Mesothelial cell of epicardium (in vitro differentiated cells): ENCODE measurements around the gene TACC2. TPM values are rescaled to one million over a fixed set of nuclear protein-coding genes. Genes with fewer than 3 reads are reported as not detected.

Experiments
- DNase-seq, 2 experiments: peaks; one replicate each; pipeline ENCODE4 v3.0.0; 2021; ENCODE audit warnings: low spot score in 2 of 2; ENCODE audit not compliant: unreplicated experiment in 2 of 2
- H3K27ac Mint-ChIP-seq: 2 replicates; pipeline ENCODE4 v1.8.0; 2021; ENCODE audit warnings: mixed read lengths
- H3K27me3 Mint-ChIP-seq: 2 replicates; pipeline ENCODE4 v1.8.0; 2021; ENCODE audit warnings: low read depth, mixed read lengths
- H3K36me3 Mint-ChIP-seq: 2 replicates; pipeline ENCODE4 v1.8.0; 2021; ENCODE audit warnings: mixed read lengths
- H3K4me1 Mint-ChIP-seq: 2 replicates; pipeline ENCODE4 v1.8.0; 2021; ENCODE audit warnings: mixed read lengths
- H3K4me3 Mint-ChIP-seq: 2 replicates; pipeline ENCODE4 v1.8.0; 2021; ENCODE audit warnings: mild to moderate bottlenecking, moderate library complexity, mixed read lengths
- H3K9me3 Mint-ChIP-seq: 2 replicates; pipeline ENCODE4 v1.8.0; 2021; ENCODE audit warnings: mixed read lengths
- CTCF ChIP-seq: fragments of 200-600 bp; sonication (generic); IDR thresholded peaks from one replicate; pipeline ENCODE4 v1.5.0; 2021; ENCODE audit warnings: antibody characterized with exemption; ENCODE audit not compliant: unreplicated experiment
- total RNA-seq: library from RNA; stranded (reverse); gene quantifications from 3 replicates; pipeline ENCODE4 v1.2.1, GENCODE V29; 2021

TACC2 gene
- total RNA-seq, 1 donor from 2014 or later, result 25.5 TPM

- Mint-ChIP-seq H3K4me1 (peaks cover 1% of the 10 kb centered on the region), H3K9me3 (no peaks in the 10 kb centered on the region), H3K27ac (no peak overlapping the region), H3K36me3 (no peaks in the 10 kb centered on the region), H3K4me3 (no peak overlapping the region), H3K27me3 (peaks cover 22% of the 10 kb centered on the region)
- no peak for DNase-seq
- no peak for TF ChIP-seq CTCF
Measured at GRCh38 chr10:122082616-122083477, 93.9 kb downstream of the TACC2 start.

- peaks cover 28% of the 10 kb centered on the region for H3K27me3 Mint-ChIP-seq
- H3K36me3 Mint-ChIP-seq, result no peaks in the 10 kb centered on the region
- H3K4me1 Mint-ChIP-seq, result peaks cover 1% of the 10 kb centered on the region
- DNase-seq, result no peak
- no peaks in the 10 kb centered on the region for H3K9me3 Mint-ChIP-seq
- no peak for TF ChIP-seq CTCF
- no peak overlapping the region for H3K4me3 Mint-ChIP-seq
- no peak overlapping the region for H3K27ac Mint-ChIP-seq
Measured at GRCh38 chr10:122083478-122084025, 94.6 kb downstream of the TACC2 start.

- peaks cover 35% of the 10 kb centered on the region for H3K27me3 Mint-ChIP-seq
Measured at GRCh38 chr10:122084286-122085041, 95.5 kb downstream of the TACC2 start.

GRCh38 chr10:122085423-122085911 lies 96.5 kb downstream of the TACC2 start:
- Mint-ChIP-seq H3K4me3 (no peak overlapping the region), H3K27me3 (peaks cover 38% of the 10 kb centered on the region), H3K27ac (no peak overlapping the region), H3K9me3 (no peaks in the 10 kb centered on the region), H3K36me3 (no peaks in the 10 kb centered on the region), H3K4me1 (peaks cover 1% of the 10 kb centered on the region)
- no peak for DNase-seq
- TF ChIP-seq CTCF, result no peak

More at GRCh38 chr10:122084286-122085041, 95.5 kb downstream of the TACC2 start:
- no peak for DNase-seq
- Mint-ChIP-seq H3K36me3 (no peaks in the 10 kb centered on the region), H3K9me3 (no peaks in the 10 kb centered on the region), H3K4me3 (no peak overlapping the region), H3K4me1 (peaks cover 1% of the 10 kb centered on the region), H3K27ac (no peak overlapping the region)
- no peak for TF ChIP-seq CTCF

- no peak overlapping the region for H3K27ac Mint-ChIP-seq
- TF ChIP-seq CTCF, result no peak
- no peak for DNase-seq
- peaks cover 41% of the 10 kb centered on the region for H3K27me3 Mint-ChIP-seq
- H3K4me1 Mint-ChIP-seq, result peaks cover 1% of the 10 kb centered on the region
- H3K4me3 Mint-ChIP-seq, result no peak overlapping the region
- H3K9me3 Mint-ChIP-seq, result no peaks in the 10 kb centered on the region
- H3K36me3 Mint-ChIP-seq, result no peaks in the 10 kb centered on the region
Measured at GRCh38 chr10:122086416-122087240, 97.7 kb downstream of the TACC2 start.
